ENCODE results near the gene MEF2D.

DNA sequence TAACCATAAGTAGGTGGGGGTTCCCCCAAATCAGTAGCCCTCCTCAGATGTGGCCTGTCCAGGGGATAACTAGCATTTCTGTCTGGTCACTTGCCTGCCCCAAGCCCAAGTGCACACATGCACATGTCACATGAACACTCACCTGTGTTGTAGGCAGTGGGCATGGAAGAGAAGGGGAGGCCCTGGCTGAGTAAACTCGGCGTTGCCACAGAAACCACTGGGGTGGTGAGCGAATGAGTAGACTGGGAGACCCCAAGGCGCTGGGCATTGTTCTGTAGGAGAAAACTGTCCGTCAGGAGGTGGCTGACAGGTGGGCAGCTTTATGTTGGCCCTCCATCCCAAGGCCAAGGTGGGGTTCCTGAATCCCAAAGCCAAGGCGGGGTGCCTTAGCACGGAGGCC is 25.6 kb downstream of the MEF2D start:
- TF ChIP-seq CTCF (IDR thresholded peaks at IDR 0.05) = no peak
- TF ChIP-seq POLR2A (IDR thresholded peaks at IDR 0.05) = no peak

All from uterus (tissue), 2 donors.